ENCODE measurements around the gene LAD1. TPM values are rescaled to one million over a fixed set of nuclear protein-coding genes. Genes with fewer than 3 reads are reported as not detected.

LAD1 gene
- total and polyA plus RNA-seq, 2 of the 13 experiments (the other 11 are each of a cell fraction or from before 2014, with no cell fraction given) = 10.8 to 65.6 TPM

- TF ChIP-seq ZNF879 (CRISPR knock-in tag; IDR thresholded peaks at IDR 0.05) = no peak
- no peak for TF ChIP-seq FOXM1 (CRISPR knock-in tag; IDR thresholded peaks at IDR 0.05)
- TF ChIP-seq PCBP1 (IDR thresholded peaks at IDR 0.05; ENCODE audit: borderline replicate concordance, low read depth, low read length) = no peak
- TF ChIP-seq PCBP2 (optimal IDR thresholded peaks at IDR 0.05; ENCODE audit: low read depth, low read length, poor library complexity, severe bottlenecking) = no peak
- TF ChIP-seq ZNF33A (CRISPR knock-in tag; IDR thresholded peaks at IDR 0.05; ENCODE audit: borderline replicate concordance) = peak; percentile 86; the same call in 1 of the 2 replicates
- TF ChIP-seq ZNF749 (CRISPR knock-in tag; IDR thresholded peaks at IDR 0.05; ENCODE audit: borderline replicate concordance) = no peak; the same call in 1 of the 2 replicates
- no peak for TF ChIP-seq HHEX (CRISPR knock-in tag; IDR thresholded peaks at IDR 0.05)
- no peak for TF ChIP-seq NCOA5 (CRISPR knock-in tag; IDR thresholded peaks at IDR 0.05)
- TF ChIP-seq EEA1 (CRISPR knock-in tag; IDR thresholded peaks at IDR 0.05; ENCODE audit: borderline replicate concordance) = no peak
- TF ChIP-seq THAP8 (CRISPR knock-in tag; IDR thresholded peaks at IDR 0.05; ENCODE audit: borderline replicate concordance) = peak; percentile 93
- peak; percentile 86 for TF ChIP-seq PPARG (CRISPR knock-in tag; conservative IDR thresholded peaks at IDR 0.05)
- no peak for TF ChIP-seq ZKSCAN8 (CRISPR knock-in tag; IDR thresholded peaks at IDR 0.05; ENCODE audit: borderline replicate concordance)
- TF ChIP-seq ZNF597 (CRISPR knock-in tag; IDR thresholded peaks at IDR 0.05) = no peak
- TF ChIP-seq, protein P1, sequence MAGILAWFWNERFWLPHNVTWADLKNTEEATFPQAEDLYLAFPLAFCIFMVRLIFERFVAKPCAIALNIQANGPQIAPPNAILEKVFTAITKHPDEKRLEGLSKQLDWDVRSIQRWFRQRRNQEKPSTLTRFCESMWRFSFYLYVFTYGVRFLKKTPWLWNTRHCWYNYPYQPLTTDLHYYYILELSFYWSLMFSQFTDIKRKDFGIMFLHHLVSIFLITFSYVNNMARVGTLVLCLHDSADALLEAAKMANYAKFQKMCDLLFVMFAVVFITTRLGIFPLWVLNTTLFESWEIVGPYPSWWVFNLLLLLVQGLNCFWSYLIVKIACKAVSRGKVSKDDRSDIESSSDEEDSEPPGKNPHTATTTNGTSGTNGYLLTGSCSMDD (CRISPR knock-in tag; IDR thresholded peaks at IDR 0.05) = no peak
- TF ChIP-seq ZBTB7B (CRISPR knock-in tag; IDR thresholded peaks at IDR 0.05) = no peak; the same call in 1 of the 2 replicates
- TF ChIP-seq ZNF230 (CRISPR knock-in tag; IDR thresholded peaks at IDR 0.05) = no peak; the same call in 1 of the 2 replicates
- TF ChIP-seq, protein P2, sequence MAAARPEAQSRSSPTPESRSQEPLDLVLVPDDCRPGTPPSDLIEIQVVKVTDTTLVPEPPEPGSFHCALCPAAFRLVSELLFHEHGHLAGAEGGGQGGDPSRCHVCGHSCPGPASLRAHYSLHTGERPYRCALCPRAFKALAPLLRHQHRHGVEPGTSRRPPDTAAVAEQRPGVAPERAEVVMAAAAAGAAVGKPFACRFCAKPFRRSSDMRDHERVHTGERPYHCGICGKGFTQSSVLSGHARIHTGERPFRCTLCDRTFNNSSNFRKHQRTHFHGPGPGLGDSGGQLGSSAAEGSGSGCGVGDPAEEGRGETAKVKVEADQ (CRISPR knock-in tag; IDR thresholded peaks at IDR 0.05; ENCODE audit: borderline replicate concordance) = 0 out of 2 replicates have a peak, but pooled peaks have one; percentile 16
- no peak for TF ChIP-seq CENPX (CRISPR knock-in tag; IDR thresholded peaks at IDR 0.05)
- TF ChIP-seq RBM39 (IDR thresholded peaks at IDR 0.05; ENCODE audit: low read depth, low read length, poor library complexity, severe bottlenecking) = peak; percentile 77
- TF ChIP-seq, protein P3, sequence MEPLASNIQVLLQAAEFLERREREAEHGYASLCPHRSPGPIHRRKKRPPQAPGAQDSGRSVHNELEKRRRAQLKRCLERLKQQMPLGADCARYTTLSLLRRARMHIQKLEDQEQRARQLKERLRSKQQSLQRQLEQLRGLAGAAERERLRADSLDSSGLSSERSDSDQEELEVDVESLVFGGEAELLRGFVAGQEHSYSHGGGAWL (CRISPR knock-in tag; IDR thresholded peaks at IDR 0.05) = peak; percentile 77; the same call in 1 of the 2 replicates
- TF ChIP-seq MAX (IDR thresholded peaks at IDR 0.05) = peak; percentile 87
- TF ChIP-seq POLR2G (IDR thresholded peaks at IDR 0.05; ENCODE audit: low read depth, low read length) = peak; percentile 90
- TF ChIP-seq RNF2 (conservative IDR thresholded peaks at IDR 0.05; ENCODE audit: low read depth) = no peak; the same call in 1 of the 2 replicates
These were observed 415 bp upstream of the LAD1 start (continued) for GRCh38 chr1:201399352-201400126.

All from HepG2 (cell line).